ENCODE measurements around the gene TMCC1.

GRCh38 chr3:129622933-129623332, 270.6 kb downstream of the TMCC1 start:
- TF ChIP-seq EZH2 (IDR thresholded peaks at IDR 0.05; ENCODE audit: borderline replicate concordance, insufficient read depth, low read depth, low read length, poor library complexity, severe bottlenecking) = no peak
- TF ChIP-seq, protein P1, sequence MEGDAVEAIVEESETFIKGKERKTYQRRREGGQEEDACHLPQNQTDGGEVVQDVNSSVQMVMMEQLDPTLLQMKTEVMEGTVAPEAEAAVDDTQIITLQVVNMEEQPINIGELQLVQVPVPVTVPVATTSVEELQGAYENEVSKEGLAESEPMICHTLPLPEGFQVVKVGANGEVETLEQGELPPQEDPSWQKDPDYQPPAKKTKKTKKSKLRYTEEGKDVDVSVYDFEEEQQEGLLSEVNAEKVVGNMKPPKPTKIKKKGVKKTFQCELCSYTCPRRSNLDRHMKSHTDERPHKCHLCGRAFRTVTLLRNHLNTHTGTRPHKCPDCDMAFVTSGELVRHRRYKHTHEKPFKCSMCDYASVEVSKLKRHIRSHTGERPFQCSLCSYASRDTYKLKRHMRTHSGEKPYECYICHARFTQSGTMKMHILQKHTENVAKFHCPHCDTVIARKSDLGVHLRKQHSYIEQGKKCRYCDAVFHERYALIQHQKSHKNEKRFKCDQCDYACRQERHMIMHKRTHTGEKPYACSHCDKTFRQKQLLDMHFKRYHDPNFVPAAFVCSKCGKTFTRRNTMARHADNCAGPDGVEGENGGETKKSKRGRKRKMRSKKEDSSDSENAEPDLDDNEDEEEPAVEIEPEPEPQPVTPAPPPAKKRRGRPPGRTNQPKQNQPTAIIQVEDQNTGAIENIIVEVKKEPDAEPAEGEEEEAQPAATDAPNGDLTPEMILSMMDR (IDR thresholded peaks at IDR 0.05) = no peak

Data from B cell (primary cell).